GM18502 (cell line): Measurements from ENCODE around the gene SNTB2.
"Not testable (repeated sequence)": the region's sequence is repeated elsewhere in the genome, so short reads cannot be mapped to it uniquely, and the experiment has no call there.

ENCODE experiments used
- ATAC-seq: cut with Tn5 transposase; IDR thresholded peaks from one replicate; pipeline ENCODE4 v1.9.1; 2021; ENCODE audit warnings: mild to moderate bottlenecking; ENCODE audit not compliant: unreplicated experiment, poor library complexity

The SNTB2 gene

GRCh38 chr16:69276148-69277115, 89.5 kb downstream of the SNTB2 start:
- no peak for ATAC-seq

- ATAC-seq: no peak
Measured at GRCh38 chr16:69277413-69277812, 90.4 kb downstream of the SNTB2 start.

GRCh38 chr16:69283851-69284250, 96.9 kb downstream of the SNTB2 start:
- no peak for ATAC-seq

- no peak for ATAC-seq
Measured at GRCh38 chr16:69285240-69285639, 98.3 kb downstream of the SNTB2 start.

GRCh38 chr16:69286941-69287713, 100.2 kb downstream of the SNTB2 start:
- ATAC-seq: no peak

GRCh38 chr16:69291657-69292056, 104.7 kb downstream of the SNTB2 start:
- not testable (repeated sequence) for ATAC-seq

- no peak for ATAC-seq
Measured at GRCh38 chr16:69293401-69293800, 106.4 kb downstream of the SNTB2 start.

GRCh38 chr16:69294051-69294450, 107.1 kb downstream of the SNTB2 start:
- ATAC-seq: no peak

GRCh38 chr16:69296771-69297170, 109.8 kb downstream of the SNTB2 start:
- ATAC-seq: not testable (repeated sequence)

- ATAC-seq: no peak
Measured at GRCh38 chr16:69298261-69298660, 111.3 kb downstream of the SNTB2 start.

GRCh38 chr16:69301187-69301586, 114.2 kb downstream of the SNTB2 start:
- no peak for ATAC-seq

- no peak for ATAC-seq
Measured at GRCh38 chr16:69301861-69302260, 114.9 kb downstream of the SNTB2 start.

GRCh38 chr16:69302301-69302700, 115.3 kb downstream of the SNTB2 start:
- no peak for ATAC-seq

- no peak for ATAC-seq
Measured at GRCh38 chr16:69306031-69306430, 119.1 kb downstream of the SNTB2 start.

GRCh38 chr16:69307091-69307490, 120.1 kb downstream of the SNTB2 start:
- ATAC-seq: no peak

GRCh38 chr16:69307856-69308255, 120.9 kb downstream of the SNTB2 start:
- ATAC-seq: no peak

GRCh38 chr16:69309316-69309715, 122.4 kb downstream of the SNTB2 start:
- no peak for ATAC-seq

GRCh38 chr16:69310653-69311532, 123.9 kb downstream of the SNTB2 start, which contains the start of gene VPS4A:
VPS4A (plus strand) TSS chr16:69311350; CDS start chr16:69311512, 162 bp downstream.
- ATAC-seq: peak; percentile 94

- ATAC-seq: peak; percentile 56
Measured at GRCh38 chr16:69311533-69312387, 124.8 kb downstream of the SNTB2 start.
